Pericardium fibroblast (primary cell): ENCODE measurements around the gene TENT4B. TPM values are rescaled to one million over a fixed set of nuclear protein-coding genes. Genes with fewer than 3 reads are reported as not detected.

Source experiments
- total RNA-seq: library from RNA; depleted of rRNA; stranded (reverse); fragments of >200 nt; gene quantifications from 2 replicates; pipeline ENCODE4 v1.2.3, GENCODE V29; 2015

Gene TENT4B
- 5.6 and 7.1 TPM in 2 replicates for total RNA-seq

GRCh38 chr16:50152807-50153595, at the start of gene TENT4B:
Gene TENT4B (plus strand): TSS chr16:50153306. CDS start chr16:50153622, 316 bp downstream.

GRCh38 chr16:50266337-50267091, 113.4 kb downstream of the TENT4B start, which contains the start of gene ADCY7:
Gene ADCY7 (plus strand): TSS chr16:50266551. CDS start chr16:50288180, 21,629 bp downstream.

Other genes starting within 250 kb of the TENT4B start
- gene CNEP1R1, start 128.1 kb upstream of the TENT4B start, total RNA-seq, result 22.2 and 27.1 TPM in 2 replicates
- 15.5 and 17.7 TPM in 2 replicates for gene HEATR3, start 87.3 kb upstream of the TENT4B start, total RNA-seq
- gene ADCY7, start 113.2 kb downstream of the TENT4B start, total RNA-seq, result 9.3 and 13.4 TPM in 2 replicates
- 29.8 and 33.0 TPM in 2 replicates for gene BRD7, start 215.7 kb downstream of the TENT4B start, total RNA-seq